ENCODE measurements around the gene MICALL2. TPM values are rescaled to one million over a fixed set of nuclear protein-coding genes. Genes with fewer than 3 reads are reported as not detected.

The MICALL2 gene
- total and polyA plus RNA-seq, 2 donors from 2014 or later: 16.6 to 53.4 TPM

DNA sequence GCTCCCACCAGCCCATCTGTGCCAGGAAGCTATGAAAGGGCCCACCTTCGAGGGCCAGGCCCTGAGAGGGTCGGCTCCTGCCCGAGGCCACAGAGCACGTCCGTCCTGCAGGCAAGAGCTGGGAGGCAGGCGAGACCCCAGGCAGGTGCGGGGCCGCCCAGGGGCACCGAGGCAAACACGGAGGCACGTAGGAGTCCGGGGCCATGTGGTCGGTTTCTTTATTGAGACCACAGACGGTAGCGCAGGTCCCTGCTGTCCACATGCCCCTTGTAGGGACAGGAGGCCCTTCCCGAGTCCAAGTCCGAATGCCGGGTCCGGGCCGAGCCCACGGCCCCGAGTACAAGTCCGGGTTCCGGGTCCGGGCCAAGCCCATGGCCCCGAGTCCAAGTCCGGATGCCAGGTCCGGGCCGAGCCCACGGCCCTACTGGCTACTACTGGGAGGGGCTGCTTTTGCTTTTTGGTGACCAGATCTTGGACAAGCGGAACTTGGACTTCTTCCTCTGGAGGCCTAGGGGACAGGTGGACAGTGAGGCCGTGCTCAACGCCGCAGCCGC lies 25.0 kb downstream of the MICALL2 start:
- no peak overlapping the region for H3K4me3 ChIP-seq (ENCODE audit: low read length in 3 of 3)
- H3K36me3 ChIP-seq (ENCODE audit: control insufficient read depth in 2 of 3, insufficient read depth in 3 of 3, low read length in 3 of 3): peaks cover 0 to 2% (median under 1%) of the 10 kb centered on the region in 3 donors
- H3K4me1 ChIP-seq (ENCODE audit: control insufficient read depth in 2 of 3, insufficient read depth in 2 of 3, low read depth in 1 of 3, low read length in 3 of 3): peaks cover 0 to 2% (median 0%) of the 10 kb centered on the region in 3 donors
- intact Hi-C loops (cut with DNase I): no loop called here
- H3K9ac ChIP-seq (ENCODE audit: low read length in 3 of 3): no peak overlapping the region
- no peak for FAIRE-seq
- TF ChIP-seq, protein P1, sequence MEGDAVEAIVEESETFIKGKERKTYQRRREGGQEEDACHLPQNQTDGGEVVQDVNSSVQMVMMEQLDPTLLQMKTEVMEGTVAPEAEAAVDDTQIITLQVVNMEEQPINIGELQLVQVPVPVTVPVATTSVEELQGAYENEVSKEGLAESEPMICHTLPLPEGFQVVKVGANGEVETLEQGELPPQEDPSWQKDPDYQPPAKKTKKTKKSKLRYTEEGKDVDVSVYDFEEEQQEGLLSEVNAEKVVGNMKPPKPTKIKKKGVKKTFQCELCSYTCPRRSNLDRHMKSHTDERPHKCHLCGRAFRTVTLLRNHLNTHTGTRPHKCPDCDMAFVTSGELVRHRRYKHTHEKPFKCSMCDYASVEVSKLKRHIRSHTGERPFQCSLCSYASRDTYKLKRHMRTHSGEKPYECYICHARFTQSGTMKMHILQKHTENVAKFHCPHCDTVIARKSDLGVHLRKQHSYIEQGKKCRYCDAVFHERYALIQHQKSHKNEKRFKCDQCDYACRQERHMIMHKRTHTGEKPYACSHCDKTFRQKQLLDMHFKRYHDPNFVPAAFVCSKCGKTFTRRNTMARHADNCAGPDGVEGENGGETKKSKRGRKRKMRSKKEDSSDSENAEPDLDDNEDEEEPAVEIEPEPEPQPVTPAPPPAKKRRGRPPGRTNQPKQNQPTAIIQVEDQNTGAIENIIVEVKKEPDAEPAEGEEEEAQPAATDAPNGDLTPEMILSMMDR (IDR thresholded peaks at IDR 0.05; ENCODE audit: borderline replicate concordance, extremely low read depth, insufficient read depth): no peak
- no peak for DNase-seq
- no peaks in the 10 kb centered on the region for H3K27me3 ChIP-seq (ENCODE audit: control insufficient read depth, insufficient read depth, low read length)
- no peak overlapping the region for H3K27ac ChIP-seq (ENCODE audit: low read depth in 2 of 2, low read length in 2 of 2)
- peaks cover 0 to under 1% (median 0%) of the 10 kb centered on the region in 3 donors for H3K9me3 ChIP-seq (ENCODE audit: control insufficient read depth in 2 of 3, insufficient read depth in 1 of 3, low read length in 3 of 3)

DNA sequence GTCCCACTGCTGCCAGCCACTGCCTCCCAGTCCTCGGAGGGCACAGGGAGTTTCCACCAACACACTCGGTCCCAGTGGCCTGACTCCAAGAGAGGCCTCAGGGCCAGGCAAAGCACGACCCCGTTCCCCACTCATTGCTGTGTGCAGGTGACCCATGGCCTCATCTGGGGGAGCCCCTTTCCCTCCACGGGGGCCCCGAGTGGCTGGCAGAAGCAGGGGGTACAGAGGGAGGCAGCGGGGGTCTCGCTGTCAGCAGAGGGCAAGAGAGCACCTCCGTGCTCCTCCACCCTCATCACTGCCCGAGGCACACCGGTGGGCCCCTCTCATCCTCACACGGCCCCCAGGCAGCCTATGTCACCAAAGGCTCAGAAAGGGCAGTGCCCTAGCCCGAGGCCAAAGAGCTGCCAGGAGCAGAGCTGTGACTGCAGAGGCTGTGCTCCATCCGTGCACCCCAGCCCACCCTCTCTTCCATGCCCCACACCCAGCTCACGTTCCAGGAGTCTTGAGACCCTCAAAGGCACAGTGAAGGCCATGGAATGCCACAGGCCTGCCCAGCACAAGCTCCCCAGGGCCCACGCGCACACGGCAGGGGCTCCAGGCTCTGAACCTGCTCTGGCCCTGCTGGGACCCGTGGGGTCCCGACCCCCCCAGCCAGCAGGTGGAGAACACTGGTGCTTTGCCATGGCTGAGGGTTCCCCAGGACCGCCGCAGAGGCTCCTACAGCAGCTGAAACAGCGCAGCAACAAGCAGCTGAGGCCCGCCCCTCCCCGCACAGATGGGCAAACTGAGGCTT lies 25.9 kb downstream of the MICALL2 start:
- Histone ChIP-seq H3K9ac (ENCODE audit: low read length in 3 of 3) (no peak overlapping the region), H3K4me1 (ENCODE audit: control insufficient read depth in 2 of 3, insufficient read depth in 2 of 3, low read depth in 1 of 3, low read length in 3 of 3) (peaks cover 0 to 2% (median 0%) of the 10 kb centered on the region in 3 donors), H3K27ac (ENCODE audit: low read depth in 2 of 2, low read length in 2 of 2) (no peak overlapping the region), H3K36me3 (ENCODE audit: control insufficient read depth in 2 of 3, insufficient read depth in 3 of 3, low read length in 3 of 3) (no peaks in the 10 kb centered on the region), H3K9me3 (ENCODE audit: control insufficient read depth in 2 of 3, insufficient read depth in 1 of 3, low read length in 3 of 3) (no peaks in the 10 kb centered on the region), H3K4me3 (ENCODE audit: low read length in 3 of 3) (no peak overlapping the region), H3K27me3 (ENCODE audit: control insufficient read depth, insufficient read depth, low read length) (no peaks in the 10 kb centered on the region)
- no peak for FAIRE-seq
- intact Hi-C loops (cut with DNase I): no loop called here
- TF ChIP-seq, protein P1 (IDR thresholded peaks at IDR 0.05; ENCODE audit: borderline replicate concordance, extremely low read depth, insufficient read depth): no peak
- DNase-seq: no peak

DNA sequence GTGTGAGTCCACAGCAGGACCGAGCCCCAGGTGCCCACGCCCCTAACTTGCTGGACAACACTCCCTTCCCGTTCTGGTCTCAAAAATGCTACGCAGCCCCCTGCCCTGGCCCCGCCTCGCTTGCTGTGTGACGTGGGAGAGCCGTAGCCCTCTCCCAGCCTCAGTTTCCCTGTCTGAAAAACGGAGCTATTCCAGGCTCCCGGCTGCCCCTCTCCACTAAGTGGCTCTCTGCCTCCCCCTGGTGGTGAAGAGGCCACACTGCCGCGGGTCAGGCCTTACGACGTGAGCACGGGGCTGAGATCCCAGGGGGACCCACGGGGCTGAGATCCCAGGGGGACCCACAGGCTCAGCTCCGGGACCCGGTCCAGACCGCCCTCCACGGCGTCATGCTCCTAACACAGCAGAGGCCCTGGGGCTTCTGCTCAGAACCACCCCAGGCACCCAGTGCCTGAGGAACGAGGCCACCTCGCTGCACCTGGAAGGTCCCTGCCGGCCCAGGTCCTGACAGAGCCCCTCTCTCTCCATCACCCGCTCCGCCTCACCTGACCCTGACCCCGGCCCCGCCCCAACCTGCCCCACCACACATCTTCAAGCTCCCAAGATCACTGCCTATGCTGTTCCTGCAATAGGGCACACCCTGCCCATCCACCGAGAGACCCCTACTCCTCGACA lies 26.7 kb downstream of the MICALL2 start:
- FAIRE-seq (no peak), DNase-seq (peak in 4 of 5 donors; percentile 63 to 87 (median 78))
- intact Hi-C loops (cut with DNase I): no loop called here

More for the DNA sequence above, 26.7 kb downstream of the MICALL2 start:
- Histone ChIP-seq H3K9me3 (ENCODE audit: control insufficient read depth in 2 of 3, insufficient read depth in 1 of 3, low read length in 3 of 3) (no peaks in the 10 kb centered on the region), H3K4me1 (ENCODE audit: control insufficient read depth in 2 of 3, insufficient read depth in 2 of 3, low read depth in 1 of 3, low read length in 3 of 3) (peaks cover 0 to 2% (median 0%) of the 10 kb centered on the region in 3 donors), H3K4me3 (ENCODE audit: low read length in 3 of 3) (no peak overlapping the region), H3K9ac (ENCODE audit: low read length in 3 of 3) (no peak overlapping the region), H3K27me3 (ENCODE audit: control insufficient read depth, insufficient read depth, low read length) (no peaks in the 10 kb centered on the region), H3K36me3 (ENCODE audit: control insufficient read depth in 2 of 3, insufficient read depth in 3 of 3, low read length in 3 of 3) (no peaks in the 10 kb centered on the region), H3K27ac (ENCODE audit: low read depth in 2 of 2, low read length in 2 of 2) (no peak overlapping the region)
- TF ChIP-seq, protein P1 (IDR thresholded peaks at IDR 0.05; ENCODE audit: borderline replicate concordance, extremely low read depth, insufficient read depth): peak; percentile 98
